SK-N-MC (cell line): ENCODE results near the gene SPAM1.

ENCODE experiments used
- EZH2 ChIP-seq: fragments of 200-600 bp; sonication (generic); IDR thresholded peaks from one replicate; pipeline ENCODE4 v1.6.1; 2017; ENCODE audit warnings: antibody characterized with exemption
- POLR2AphosphoS5 ChIP-seq: IDR thresholded peaks from 2 replicates; pipeline ENCODE4 v1.6.1; 2012; ENCODE audit warnings: mild to moderate bottlenecking, low read depth, low read length, borderline replicate concordance

GRCh38 chr7:123901101-123901500 is 23.9 kb upstream of the SPAM1 start:
- TF ChIP-seq EZH2 (no peak), POLR2AphosphoS5 (no peak)
